Measurements from ENCODE around the gene ASB7.

Gene ASB7

DNA sequence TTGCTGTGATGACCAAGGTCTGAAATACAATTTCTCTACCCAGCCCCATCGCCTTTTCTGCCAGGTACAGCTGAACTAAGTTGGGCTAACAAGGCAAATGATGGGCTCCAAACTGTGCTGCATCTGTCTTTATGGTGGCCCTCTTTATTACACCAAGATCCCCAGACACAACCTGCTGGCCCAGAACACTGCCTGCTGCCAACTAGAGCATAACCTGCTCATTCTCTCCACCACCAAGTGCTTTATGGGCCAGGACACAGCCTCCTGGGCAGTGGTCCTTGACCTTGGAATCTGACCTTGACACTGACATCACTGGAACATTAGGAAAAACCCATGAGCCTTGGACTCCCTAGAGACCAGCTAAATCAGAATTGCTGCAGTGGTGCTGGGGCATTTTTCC is 3.7 kb upstream of the ASB7 start:
- DNase-seq, result no peak

DNA sequence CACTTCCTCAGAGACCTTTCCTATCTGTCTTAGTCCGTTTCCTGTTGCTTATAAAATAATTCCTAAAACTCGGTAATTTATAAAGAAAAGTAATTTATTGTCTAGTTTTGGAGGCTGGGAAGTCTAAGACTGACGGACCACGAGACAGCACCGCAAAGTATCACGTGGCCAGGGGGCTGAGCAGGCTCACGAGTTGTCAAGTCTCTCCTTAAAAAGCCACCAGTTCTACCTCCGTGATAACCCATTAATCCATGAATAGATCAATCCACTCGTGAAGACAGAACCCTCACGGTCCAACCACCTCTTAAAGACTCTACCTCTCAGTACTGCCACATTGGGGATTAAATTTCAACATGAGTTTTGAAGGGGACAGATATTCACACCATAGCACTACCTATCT is 1.2 kb upstream of the ASB7 start:
- DNase-seq, result no peak

- DNase-seq, result no peak
Measured at GRCh38 chr15:100601617-100602063, 749 bp upstream of the ASB7 start.

DNA sequence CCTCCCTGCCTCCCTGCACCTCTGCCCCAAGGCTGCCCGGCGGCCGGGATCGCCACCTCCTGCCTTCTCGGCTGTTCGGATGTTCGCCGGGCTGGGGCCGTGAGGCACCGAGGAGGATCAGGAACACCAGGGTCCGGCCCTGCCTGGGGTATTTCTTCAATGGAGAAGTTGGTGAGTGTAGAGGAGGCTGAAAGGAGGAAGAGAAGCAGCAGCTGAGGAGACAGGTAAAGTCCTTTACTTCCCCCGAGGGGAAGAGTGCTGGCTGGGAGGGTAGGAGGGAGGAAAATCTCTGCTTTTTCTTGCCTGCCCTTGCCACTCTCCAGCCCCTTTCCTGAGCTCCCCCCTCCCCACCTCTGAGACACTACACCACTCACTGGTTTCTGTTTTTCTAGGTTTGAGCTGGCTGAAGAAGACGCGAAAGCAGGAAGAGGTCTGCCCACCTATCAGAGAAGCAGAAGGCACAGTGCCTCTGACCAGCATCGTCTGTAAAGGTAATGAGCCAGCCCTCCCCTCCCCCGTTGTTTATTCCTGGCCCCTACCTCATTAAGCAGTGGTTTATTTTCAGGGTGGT is 519 bp downstream of the ASB7 start:
- no peak for DNase-seq

DNA sequence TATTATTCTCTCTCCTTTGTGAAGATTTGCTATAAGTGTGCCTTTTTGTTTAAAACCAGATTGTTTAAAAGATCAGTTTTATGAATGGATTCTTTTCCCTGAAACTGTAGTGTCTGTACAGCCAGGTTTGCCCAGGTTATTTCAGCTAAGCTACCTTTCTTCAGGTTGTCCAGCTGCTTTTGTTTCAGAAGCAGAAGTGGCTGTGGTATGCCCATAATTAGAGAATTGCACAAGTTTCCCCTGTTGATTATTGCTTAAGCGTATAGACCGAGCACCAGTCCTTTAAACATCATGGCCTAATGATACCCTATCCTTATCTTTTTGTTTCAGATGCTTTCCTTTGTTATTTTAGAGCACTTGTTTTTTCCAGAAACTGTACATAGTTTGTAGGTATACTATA is 10.2 kb downstream of the ASB7 start:
- DNase-seq, result no peak

- DNase-seq, result no peak
Measured at GRCh38 chr15:100613208-100613607, 10.8 kb downstream of the ASB7 start.

DNA sequence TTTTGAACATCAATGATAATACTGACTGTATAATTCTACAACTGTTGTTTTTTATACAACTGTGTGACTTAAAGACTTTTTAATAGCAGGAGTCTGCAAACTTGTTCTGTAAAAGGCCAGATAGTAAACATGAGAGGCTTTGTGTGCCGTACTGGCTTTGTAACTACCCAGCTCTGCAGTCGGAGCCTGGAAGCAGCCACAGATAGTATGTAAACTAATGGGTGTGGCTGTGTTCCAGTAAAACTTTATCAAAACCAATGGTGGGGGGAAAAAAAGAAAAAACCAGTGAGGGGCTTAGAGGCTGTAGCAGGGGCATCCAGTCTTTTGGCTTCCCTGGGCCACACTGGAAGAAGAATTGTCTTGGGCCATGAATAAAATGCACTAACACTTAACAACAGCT is 11.9 kb downstream of the ASB7 start:
- no peak for DNase-seq

GRCh38 chr15:100614918-100615317 is 12.5 kb downstream of the ASB7 start:
- no peak for DNase-seq

DNA sequence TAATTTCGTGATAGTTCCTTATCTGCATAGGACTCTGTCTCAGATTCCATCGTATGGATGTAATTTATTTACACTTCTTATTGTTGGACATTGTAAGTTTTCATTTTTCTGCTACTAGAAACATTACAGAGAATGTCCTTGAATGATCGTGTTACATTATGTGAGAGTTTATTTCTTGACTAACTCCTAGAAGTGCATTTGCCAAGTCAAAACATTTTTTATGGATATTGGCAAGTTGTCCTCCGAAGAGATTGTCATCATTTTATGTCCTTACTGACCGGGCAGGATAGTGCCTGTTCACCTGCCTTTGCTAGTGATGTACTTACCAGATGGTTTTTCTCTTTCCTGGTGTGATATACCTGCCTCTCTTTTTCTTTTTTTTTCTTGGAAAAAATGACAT is 13.4 kb downstream of the ASB7 start:
- no peak for DNase-seq

- DNase-seq, result no peak
Measured at GRCh38 chr15:100616700-100617099, 14.3 kb downstream of the ASB7 start.

- DNase-seq, result no peak
Measured at GRCh38 chr15:100623301-100623700, 20.9 kb downstream of the ASB7 start.

GRCh38 chr15:100627789-100628395 is 25.5 kb downstream of the ASB7 start:
- DNase-seq, result peak; percentile 51

DNA sequence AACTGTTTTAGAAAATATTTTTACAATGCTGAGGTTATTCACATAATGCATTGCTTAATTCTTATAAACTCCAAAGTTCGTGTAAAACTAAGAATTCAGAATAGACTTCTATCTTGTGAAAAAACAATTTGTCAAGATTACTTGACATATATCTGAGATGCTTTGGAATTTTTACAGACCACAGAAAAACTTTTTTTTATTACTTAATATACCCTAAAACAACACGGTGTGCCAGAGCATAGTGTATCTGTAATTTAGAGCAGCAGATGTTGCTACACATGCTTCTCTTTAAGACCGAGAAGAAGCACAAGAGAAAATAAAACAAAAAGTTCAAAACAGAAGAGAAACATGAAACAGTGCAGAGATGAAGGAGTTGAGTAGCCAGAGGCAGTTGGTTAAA is 26.4 kb downstream of the ASB7 start:
- no peak for DNase-seq

DNA sequence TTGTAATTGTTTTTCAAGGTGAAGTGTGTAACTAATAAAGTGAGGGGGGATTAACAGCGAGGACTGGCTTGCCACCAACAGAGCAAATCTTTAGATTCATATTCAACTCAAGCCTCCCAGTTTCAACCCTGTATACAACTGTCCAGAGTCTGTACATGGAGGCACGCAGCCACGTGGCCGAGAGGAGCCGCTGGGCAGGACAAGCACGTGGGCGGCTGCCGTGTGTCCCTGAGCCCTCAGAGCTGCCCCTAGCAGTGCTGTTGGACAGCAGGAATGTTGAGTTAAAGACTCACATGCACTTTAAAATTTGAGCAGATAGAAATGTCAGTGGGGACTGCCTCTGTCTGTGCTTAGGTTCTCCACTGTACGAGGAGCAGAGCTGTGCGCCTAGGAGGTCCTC is 29.4 kb downstream of the ASB7 start:
- no peak for DNase-seq

GRCh38 chr15:100633763-100634075 is 31.3 kb downstream of the ASB7 start:
- no peak for DNase-seq

- DNase-seq, result no peak
Measured at GRCh38 chr15:100635406-100636071, 33.1 kb downstream of the ASB7 start.

DNA sequence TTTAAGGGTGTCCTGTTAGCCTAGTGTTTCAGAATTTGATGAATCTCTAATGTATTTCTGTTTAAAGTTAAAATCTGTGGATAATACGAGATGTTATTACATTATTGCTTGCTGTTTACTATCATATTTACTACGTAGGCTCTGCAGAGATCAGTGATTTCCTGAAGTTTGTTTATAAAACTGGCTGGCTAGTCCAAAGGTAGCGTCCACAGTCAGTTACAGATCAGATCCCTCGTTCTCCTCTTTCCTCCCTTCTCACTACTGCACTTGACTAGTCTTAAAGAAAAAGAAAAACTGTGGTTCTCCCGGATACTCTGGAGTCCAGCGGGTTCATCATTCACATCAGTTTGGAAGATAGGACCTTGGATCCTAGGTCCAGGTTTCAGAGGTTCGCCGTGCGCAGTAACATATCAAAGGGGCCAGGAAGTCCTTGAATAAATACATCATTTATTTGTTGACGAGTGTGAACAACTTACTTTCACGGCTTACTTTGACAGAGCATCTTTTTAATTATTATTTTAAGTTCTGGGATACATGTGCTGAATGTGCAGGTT is 35.9 kb downstream of the ASB7 start:
- DNase-seq, result no peak

DNA sequence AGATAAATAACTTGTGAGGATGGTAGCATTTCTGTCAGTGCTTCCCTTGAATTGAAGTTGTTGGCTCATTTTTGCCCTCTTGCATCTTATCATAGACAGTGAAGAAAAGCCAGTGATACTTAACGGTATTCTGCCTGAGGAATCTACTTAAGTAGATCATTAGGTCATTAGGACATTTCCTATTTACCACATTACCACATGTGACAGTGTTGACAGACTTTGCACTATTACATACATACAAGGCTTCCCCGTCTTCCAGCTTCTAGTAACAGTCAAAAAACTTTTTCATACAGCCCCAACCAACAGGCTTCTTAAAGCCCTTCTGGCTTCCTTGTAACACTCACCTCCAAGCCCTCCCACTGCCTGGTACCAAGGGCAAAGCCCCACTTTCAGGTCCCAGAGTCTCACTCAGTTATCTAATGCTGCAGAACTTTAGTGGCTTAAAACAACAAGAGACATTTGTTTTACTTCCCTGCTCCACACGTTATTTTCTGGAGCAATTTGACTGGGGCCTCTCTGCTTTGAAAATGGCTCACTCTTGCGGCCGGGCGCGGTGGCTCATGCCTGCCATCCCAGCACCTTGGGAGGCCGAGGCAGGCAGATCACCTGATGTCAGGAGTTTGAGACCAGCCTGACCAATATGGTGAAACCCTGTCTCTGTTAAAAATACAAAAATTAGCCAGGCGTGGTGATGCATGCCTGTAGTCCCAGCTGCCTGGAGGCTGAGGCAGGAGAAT is 40.0 kb downstream of the ASB7 start:
- DNase-seq, result no peak

DNA sequence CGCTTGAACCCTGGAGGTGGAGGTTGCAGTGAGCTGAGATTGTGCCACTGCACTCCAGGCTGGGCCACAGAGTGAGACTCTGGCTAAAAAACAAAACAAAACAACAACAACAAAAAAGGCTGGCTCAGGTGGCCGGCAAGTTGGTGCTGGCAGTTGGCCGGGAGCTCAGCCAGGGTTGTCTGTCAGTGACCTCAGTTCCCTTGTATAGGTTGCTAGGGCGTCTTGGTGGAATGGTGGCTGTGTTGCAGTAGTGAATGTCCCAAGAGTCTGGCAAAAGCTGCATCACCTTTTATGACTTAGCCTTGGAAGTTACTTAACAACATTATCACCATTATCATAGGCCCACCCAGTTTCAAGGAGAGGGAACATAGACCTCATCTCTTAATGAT is 40.6 kb downstream of the ASB7 start:
- no peak for DNase-seq

DNA sequence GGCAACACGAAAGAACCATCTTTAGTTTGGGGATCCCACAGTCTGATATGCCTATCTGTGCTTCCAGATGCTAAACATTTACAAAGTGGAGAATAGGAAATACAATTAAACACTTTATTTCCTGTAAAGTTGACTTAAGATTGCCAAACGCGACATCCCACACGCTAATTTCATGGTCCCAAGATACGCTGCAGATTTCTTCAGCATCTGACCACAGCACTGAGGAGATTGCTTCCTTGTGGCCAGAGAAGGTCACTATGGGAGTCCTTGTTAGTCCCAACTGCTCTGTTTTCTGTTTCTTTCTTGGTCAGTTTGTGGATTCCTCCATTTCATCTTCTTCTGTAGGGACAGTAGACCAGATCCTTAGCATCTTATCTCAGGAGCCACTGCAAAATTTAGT is 43.3 kb downstream of the ASB7 start:
- no peak for DNase-seq

DNA sequence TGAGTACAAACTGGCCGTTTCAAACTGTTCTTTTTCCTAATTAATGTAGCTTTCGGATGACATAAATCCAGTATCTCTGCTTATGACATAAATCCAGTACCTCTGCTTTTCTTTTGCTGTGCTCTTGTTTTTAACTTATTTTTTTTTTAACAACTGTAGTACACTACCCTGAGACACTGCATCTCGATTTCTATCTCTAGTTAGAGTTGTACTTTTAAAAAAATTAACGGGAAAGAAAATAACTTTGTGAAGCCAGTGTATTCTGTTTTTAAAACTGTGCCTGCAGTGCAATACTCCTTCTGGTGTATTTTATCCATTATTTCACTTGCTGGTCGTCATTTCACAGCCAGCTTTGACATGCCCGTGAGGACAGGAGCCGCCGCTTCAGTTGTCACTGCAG is 46.6 kb downstream of the ASB7 start:
- DNase-seq, result no peak

GRCh38 chr15:100650685-100651084 is 48.3 kb downstream of the ASB7 start:
- no peak for DNase-seq

DNA sequence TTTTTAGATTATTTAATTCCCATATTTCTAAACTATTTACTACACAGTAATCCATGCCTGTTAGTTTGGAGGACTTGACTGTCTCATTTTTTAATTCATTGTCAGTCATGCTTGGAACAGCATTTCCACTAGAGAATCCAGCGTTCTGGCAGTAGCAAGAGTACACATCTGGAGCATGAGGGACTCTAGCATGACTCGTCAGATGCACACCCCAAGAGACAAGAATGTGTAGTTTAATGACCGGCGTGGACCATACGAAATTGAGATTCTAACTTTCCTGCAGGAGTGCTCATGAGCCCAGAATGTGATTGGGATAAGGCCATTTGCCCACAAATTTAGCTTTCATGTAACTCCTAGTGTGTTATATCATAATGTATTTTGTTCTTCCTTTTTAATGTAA is 48.9 kb downstream of the ASB7 start:
- no peak for DNase-seq

GRCh38 chr15:100652116-100652515 is 49.7 kb downstream of the ASB7 start:
- DNase-seq, result no peak

Measured in NCI-H1694 (cell line).